ENCODE measurements around the gene RTTN.

The RTTN gene

GRCh38 chr18:70030728-70031127, 174.8 kb downstream of the RTTN start:
- no peak overlapping the region for H3K4me3 ChIP-seq (ENCODE audit: low read depth, low read length)

- H3K4me3 ChIP-seq (ENCODE audit: low read depth, low read length), result no peak overlapping the region
These were observed 176.3 kb downstream of the RTTN start for GRCh38 chr18:70029163-70029562.

GRCh38 chr18:70028734-70029133, 176.8 kb downstream of the RTTN start:
- H3K4me3 ChIP-seq (ENCODE audit: low read depth, low read length), result no peak overlapping the region

GRCh38 chr18:70028084-70028483, 177.4 kb downstream of the RTTN start:
- no peak overlapping the region for H3K4me3 ChIP-seq (ENCODE audit: low read depth, low read length)

- H3K4me3 ChIP-seq (ENCODE audit: low read depth, low read length), result no peak overlapping the region
These were observed 179.9 kb downstream of the RTTN start for GRCh38 chr18:70025580-70025979.

GRCh38 chr18:70024829-70025228, 180.7 kb downstream of the RTTN start:
- H3K4me3 ChIP-seq (ENCODE audit: low read depth, low read length), result no peak overlapping the region

DNA sequence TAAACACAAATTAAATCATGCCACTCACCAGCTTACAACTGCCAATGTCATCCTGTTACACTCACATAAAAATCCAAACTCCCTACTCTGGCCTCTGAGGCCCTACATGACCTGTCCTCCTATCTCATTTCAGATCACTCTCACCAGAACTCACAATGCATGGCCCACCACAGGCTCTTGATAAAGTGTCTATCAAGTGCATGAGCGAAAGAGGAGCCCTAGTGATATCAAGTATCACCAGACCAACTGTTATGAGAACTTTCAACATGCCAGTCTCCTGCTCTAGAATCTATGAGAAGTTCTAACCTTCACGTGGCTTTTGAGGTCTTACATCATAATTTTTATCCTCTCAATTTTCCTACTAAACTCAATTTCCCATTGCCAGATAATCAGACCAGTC, 181.4 kb downstream of the RTTN start:
- H3K4me3 ChIP-seq (ENCODE audit: low read depth, low read length), result no peak overlapping the region

DNA sequence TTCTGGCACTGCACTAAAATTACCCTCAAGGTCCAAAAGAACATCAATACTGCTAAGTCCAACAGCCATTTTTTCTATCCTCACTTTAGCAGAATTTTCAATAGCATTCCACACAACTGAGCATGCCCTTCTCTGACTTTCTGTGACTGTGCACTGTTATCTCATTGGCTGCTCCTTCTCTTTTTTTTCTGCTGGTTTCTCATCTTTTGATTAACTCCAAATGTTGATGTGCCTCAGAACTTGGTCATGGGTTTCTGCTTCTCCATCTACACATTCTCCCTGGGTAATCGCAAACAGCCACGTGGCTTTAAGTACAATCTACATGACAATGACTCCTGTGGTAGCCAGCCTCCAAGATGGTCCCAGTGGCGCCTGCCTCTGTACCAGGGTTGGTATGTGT, 182.9 kb downstream of the RTTN start:
- no peak overlapping the region for H3K4me3 ChIP-seq (ENCODE audit: low read depth, low read length)

DNA sequence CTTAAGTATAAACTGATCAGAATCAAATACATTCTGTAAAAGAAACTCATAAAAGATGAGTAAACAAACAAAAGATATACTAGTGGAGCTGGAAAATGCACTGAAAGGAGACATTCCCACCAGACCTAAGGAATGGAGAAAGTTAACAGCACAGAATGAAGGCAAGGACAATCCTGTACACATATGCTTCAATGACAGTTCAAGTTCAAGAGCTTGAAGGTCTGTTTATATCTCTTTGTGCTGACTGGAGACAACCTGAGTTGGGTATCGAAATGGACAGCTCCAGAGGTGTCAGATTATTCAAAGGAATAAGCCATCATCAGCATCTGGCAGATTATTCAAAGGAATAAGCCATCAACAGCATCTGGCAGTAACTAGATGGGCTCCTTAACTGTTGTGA, 184.0 kb downstream of the RTTN start:
- H3K4me3 ChIP-seq (ENCODE audit: low read depth, low read length), result no peak overlapping the region

DNA sequence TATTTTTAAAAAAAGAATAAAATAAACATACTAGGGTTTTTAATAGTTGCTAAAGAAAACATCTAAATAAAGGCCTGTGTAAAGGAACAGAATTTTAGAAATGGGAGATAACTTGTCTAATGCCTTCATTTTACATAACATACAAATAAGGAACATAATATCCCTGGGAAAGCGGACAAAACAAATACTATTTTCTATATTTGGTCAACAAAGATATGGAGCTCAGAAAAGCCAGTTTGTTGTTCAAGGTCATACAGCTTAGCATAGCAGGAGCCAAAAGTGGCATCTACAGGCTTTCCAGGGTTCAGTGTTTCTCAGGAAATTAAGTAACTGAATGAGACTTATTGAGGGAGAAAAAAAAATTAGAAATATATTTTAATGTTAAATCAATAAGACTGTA, 184.4 kb downstream of the RTTN start:
- H3K4me3 ChIP-seq (ENCODE audit: low read depth, low read length), result no peak overlapping the region

DNA sequence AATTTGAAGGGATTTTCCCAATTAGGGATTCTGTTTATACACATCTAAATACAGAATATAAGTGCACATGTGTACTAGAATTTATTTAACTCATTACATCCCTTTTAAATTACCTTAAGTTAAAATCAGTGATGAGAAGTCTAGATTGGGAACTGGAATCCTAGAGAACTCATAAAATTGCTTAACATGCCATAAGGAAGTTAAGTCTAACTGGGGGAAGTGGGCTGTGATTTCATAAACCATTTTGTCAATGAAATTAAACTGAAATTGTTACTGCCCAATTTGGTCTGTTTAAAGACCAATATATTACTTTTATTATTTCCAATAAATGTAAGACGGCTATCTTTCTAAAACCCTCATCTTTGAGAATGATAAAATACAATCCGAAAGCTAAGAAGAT, 185.5 kb downstream of the RTTN start:
- no peak overlapping the region for H3K4me3 ChIP-seq (ENCODE audit: low read depth, low read length)

GRCh38 chr18:70019136-70019535, 186.4 kb downstream of the RTTN start:
- no peak overlapping the region for H3K4me3 ChIP-seq (ENCODE audit: low read depth, low read length)

DNA sequence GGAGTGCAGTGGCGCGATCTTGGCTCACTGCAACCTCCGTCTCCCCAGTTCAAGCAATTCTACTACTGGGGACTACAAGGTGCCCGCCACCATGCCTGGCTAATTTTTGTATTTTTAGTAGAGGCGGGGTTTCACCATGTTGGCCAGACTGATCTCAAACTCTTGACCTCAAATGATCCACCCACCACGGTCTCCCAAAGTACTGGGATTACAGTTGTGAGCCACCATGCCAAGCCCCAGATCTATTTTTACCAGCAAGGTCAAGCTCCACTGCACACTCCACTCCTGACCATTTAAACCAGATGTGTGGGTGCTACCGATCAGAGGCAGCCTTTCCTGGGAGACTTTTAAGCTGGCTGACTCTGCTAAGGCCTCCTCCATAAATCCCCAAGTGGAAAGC, 190.4 kb downstream of the RTTN start:
- H3K4me3 ChIP-seq (ENCODE audit: low read depth, low read length), result no peak overlapping the region

DNA sequence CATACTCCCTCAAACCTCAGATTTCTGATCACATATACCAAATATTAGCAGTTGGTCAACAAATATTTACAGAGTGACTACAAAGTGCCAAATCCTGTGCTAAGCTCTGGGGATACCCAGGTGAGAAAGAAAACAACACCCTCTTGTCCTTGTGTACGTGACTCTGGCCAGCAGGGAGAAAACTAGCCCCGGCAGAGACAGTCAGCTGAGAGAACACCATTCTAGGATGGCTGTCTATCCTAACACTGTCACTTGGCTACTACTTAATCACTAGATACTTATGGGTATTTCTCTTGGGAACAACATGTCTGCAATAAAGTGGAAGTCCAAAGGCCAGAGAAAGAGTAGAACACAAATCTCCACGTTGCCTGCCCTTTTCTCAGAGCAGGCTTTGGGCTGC, 199.9 kb downstream of the RTTN start:
- no peak overlapping the region for H3K4me3 ChIP-seq (ENCODE audit: low read depth, low read length)

DNA sequence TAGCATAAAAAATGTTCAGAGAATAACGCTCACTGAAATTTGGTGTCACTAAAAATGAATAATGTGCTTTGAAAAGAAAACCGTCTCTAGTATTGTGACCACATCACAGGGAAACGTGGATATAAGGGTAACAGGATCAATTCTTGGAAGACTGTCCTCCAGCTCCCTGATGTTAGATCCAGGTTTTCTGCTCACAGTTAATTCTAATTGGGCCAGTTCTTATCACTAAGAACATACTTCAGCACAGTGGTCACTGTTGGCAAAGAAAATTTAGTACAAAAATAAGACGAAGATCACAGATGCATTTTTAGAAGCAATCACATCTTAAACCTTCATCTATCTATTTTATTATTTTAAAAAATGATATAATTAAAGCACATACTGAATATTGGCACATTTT, 200.8 kb downstream of the RTTN start:
- no peak overlapping the region for H3K4me3 ChIP-seq (ENCODE audit: low read depth, low read length)

DNA sequence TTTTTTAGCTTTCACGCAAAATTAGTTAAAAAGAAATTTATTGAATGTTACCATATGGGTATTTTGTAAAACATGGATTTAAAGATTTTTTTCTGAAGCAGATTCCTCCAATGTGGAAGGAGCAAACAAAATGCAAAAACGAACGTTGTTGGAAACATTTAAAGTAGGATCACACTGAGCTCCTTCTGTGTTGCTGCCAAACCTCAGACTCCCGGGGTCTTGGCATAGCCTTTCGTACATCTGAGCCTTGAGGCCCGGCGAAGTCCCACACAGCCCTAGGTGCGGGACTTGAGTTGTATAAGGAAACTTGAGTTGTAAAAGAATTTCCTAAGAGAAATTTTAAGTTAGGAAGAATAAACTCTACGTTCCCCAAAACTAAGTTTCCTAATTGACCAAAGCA, 205.8 kb downstream of the RTTN start:
- H3K4me3 ChIP-seq (ENCODE audit: low read depth, low read length), result no peak overlapping the region

GRCh38 chr18:69998523-69998987, 206.9 kb downstream of the RTTN start:
- H3K4me3 ChIP-seq (ENCODE audit: low read depth, low read length), result no peak overlapping the region

DNA sequence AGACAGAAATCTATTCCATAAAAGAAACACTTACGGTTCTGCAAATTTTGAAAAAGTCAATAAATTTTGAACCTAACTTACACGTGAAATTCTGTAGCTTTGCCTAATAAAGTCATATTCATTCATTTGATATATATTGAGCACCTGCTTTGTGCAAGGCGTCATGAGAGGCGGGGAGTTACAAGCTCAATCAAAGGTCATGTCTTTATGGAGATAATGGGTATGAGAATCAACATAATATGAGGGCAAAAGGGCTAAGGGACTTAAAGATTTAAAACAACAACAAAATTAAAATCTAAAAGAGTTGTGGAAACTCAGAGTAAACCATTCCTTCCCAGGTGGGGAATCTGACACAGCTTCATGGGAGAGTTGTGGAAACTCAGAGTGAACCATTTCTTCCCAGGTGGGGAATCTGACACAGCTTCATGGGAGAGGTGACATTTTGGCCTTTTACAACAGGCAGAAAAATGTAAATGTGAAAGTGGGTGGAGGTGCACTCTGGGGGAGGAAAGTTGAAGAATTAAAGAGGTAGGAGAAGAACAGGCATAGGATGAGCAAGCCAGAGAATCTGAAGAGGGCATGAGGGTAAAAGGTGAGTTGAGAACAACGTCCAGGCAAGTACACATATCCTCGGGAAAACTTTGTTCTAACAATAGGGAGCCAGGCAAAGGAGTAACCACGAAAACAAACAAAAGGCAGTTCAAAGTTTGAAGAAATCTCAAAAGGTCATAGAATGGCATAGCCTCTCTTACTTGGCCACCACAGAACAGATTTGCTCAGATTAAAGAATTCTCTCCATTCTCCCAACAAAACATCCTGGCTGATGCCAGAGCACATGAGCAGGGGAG, 208.3 kb downstream of the RTTN start:
- H3K4me3 ChIP-seq (ENCODE audit: low read depth, low read length), result no peak overlapping the region

DNA sequence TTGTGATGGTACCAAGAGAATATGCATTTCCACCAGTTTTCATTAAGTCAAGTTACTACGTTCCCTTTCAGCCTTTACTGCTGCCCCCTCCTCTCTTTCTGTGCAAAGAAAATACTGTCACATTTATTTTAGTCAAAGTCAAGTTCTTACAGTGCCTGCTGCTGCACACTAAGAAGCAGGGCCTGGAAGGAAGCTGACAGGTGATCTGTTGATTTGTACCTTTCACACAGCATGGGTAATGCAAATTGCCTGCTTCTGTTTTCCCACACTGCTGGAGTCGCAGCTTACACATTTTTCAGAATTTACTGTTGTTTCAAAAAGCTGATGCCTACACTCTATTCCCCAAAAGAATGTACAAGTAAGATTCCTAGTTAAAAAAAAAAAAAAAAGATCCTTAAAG, 209.1 kb downstream of the RTTN start:
- no peak overlapping the region for H3K4me3 ChIP-seq (ENCODE audit: low read depth, low read length)

DNA sequence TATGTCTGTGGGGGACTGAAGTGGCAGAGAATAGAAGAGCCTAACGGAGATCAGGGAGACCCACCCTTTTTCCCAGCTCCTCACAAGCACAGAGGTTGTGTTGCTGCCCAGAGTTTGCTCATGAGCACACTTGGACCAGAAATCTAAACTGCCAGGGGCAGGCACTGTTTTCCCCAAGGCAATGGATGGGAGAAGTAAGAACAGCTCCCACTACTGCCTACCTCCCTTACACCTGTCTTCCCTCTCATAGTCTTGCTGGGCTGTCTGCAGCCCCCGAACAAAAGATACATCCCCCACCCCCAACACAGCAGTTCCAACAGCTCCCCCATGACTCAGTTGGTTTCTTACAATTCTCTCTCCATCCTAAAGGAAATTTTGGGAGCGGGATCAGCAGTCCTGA, 209.7 kb downstream of the RTTN start:
- no peak overlapping the region for H3K4me3 ChIP-seq (ENCODE audit: low read depth, low read length)

DNA sequence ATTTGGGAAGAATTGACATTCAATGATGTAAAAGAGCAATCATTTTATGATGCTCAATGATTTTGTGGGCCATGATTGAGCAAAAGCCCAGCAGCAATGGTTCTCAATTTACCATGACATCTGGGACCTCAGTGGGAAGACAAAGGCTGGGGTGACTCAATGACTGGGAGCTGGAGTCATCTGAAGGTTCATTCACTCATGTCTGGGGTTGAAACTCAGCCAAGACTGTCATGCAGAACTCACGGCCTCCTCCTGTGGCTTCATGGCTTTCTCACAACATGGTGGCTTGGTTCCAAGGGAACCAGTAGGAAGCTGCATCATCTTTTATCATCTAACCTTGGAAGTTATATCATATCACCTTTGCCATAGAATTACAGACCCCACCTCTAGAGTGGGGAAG, 212.7 kb downstream of the RTTN start:
- H3K4me3 ChIP-seq (ENCODE audit: low read depth, low read length), result no peak overlapping the region

GRCh38 chr18:69987870-69988269, 217.6 kb downstream of the RTTN start:
- H3K4me3 ChIP-seq (ENCODE audit: low read depth, low read length), result no peak overlapping the region

GRCh38 chr18:69985239-69985638, 220.2 kb downstream of the RTTN start:
- no peak overlapping the region for H3K4me3 ChIP-seq (ENCODE audit: low read depth, low read length)

All from iPS-11a (cell line).